Measurements from ENCODE around the gene CCDC149. TPM values are rescaled to one million over a fixed set of nuclear protein-coding genes. Genes with fewer than 3 reads are reported as not detected.

Gene CCDC149
- total RNA-seq, 4 donors from 2014 or later = 0.91 to 13.9 (median 5.7) TPM

DNA sequence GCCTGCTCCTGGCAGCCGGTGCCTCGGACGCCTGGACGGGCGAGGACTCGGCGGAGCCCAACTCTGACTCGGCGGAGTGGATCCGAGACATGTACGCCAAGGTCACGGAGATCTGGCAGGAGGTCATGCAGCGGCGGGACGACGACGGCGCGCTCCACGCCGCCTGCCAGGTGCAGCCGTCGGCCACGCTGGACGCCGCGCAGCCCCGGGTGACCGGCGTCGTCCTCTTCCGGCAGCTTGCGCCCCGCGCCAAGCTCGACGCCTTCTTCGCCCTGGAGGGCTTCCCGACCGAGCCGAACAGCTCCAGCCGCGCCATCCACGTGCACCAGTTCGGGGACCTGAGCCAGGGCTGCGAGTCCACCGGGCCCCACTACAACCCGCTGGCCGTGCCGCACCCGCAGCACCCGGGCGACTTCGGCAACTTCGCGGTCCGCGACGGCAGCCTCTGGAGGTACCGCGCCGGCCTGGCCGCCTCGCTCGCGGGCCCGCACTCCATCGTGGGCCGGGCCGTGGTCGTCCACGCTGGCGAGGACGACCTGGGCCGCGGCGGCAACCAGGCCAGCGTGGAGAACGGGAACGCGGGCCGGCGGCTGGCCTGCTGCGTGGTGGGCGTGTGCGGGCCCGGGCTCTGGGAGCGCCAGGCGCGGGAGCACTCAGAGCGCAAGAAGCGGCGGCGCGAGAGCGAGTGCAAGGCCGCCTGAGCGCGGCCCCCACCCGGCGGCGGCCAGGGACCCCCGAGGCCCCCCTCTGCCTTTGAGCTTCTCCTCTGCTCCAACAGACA is 113.1 kb downstream of the CCDC149 start:
- Histone ChIP-seq H3K4me1 (peaks cover 3 to 64% (median 9%) of the 10 kb centered on the region in 3 donors), H3K27me3 (peaks cover 0 to 34% (median 0%) of the 10 kb centered on the region in 4 donors), H3K27ac (peak overlapping the region in 3 of 4 donors; percentile 53 to 75 (median 64))

DNA sequence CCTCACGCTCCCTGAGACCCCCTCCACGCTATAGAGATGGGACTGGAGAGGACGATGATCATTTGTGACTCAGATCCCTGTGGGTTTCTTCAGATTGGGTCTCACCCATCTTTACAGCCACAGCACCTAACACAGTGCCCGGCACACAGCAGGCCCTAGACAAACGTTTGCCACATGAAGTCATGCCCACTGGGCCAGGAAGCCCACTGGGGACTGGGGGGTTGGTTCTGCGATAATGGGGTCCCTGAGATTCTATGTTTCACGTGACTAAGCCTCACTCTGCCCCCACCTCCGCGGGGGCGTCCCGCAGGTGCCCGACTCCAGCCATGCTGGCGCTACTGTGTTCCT is 113.7 kb downstream of the CCDC149 start:
- WGBS, 2 donors = 66 to 79% methylated on average over 3 to 7 of the region's 13 CpGs
- no peak overlapping the region for H3K27ac ChIP-seq
- no peak for TF ChIP-seq POLR2A (IDR thresholded peaks at IDR 0.05)
- DNase-seq = no peak
- H3K4me3 ChIP-seq = no peak overlapping the region
- H3K9me3 ChIP-seq = no peaks in the 10 kb centered on the region
- peaks cover 0 to 34% (median 0%) of the 10 kb centered on the region in 4 donors for H3K27me3 ChIP-seq
- no peaks in the 10 kb centered on the region for H3K36me3 ChIP-seq
- intact Hi-C loops (cut with DNase I) = no loop called here
- H3K4me1 ChIP-seq = peaks cover 3 to 64% (median 6%) of the 10 kb centered on the region in 3 donors

More for the DNA sequence above, 113.1 kb downstream of the CCDC149 start:
- intact Hi-C loops (cut with DNase I) = no loop called here
- 18 to 46% methylated on average over 16 to 26 of the region's 103 CpGs for WGBS, 2 donors
- no peak for DNase-seq
- Histone ChIP-seq H3K4me3 (peak overlapping the region; percentile 9 to 55 (median 32)), H3K9me3 (no peaks in the 10 kb centered on the region), H3K36me3 (no peaks in the 10 kb centered on the region)
- TF ChIP-seq, protein P1, sequence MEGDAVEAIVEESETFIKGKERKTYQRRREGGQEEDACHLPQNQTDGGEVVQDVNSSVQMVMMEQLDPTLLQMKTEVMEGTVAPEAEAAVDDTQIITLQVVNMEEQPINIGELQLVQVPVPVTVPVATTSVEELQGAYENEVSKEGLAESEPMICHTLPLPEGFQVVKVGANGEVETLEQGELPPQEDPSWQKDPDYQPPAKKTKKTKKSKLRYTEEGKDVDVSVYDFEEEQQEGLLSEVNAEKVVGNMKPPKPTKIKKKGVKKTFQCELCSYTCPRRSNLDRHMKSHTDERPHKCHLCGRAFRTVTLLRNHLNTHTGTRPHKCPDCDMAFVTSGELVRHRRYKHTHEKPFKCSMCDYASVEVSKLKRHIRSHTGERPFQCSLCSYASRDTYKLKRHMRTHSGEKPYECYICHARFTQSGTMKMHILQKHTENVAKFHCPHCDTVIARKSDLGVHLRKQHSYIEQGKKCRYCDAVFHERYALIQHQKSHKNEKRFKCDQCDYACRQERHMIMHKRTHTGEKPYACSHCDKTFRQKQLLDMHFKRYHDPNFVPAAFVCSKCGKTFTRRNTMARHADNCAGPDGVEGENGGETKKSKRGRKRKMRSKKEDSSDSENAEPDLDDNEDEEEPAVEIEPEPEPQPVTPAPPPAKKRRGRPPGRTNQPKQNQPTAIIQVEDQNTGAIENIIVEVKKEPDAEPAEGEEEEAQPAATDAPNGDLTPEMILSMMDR (IDR thresholded peaks at IDR 0.05) = no peak

DNA sequence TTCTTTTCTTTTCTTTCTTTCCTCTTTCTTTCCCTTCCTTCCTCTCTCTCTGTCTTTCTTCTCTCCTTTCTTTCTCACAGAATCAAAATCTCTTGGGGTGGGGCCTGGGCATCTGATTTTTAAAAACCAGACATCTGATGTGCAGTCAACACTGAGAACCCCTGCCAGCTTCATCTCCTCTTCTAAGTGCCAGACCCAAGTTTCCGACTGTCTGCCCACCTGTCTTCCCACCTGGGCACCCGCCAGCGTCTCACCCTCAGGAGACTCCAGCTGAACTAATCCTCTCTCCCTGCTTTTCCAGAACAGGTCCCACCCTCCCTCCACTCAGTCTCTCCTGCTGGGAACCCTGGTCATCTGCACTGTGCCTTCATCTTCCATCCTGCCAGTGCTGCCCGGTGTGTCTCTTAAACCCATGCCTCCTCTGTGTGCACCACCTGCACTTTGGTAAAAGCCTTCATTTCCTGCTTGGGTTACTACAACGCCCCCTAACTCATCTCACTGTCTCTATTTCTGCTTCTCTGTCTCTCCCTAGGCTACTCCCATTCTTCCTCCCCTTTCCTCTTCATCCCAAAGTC is 114.7 kb downstream of the CCDC149 start:
- peaks cover 0 to 34% (median 0%) of the 10 kb centered on the region in 4 donors for H3K27me3 ChIP-seq
- H3K9me3 ChIP-seq = no peaks in the 10 kb centered on the region
- H3K4me3 ChIP-seq = no peak overlapping the region
- no peaks in the 10 kb centered on the region for H3K36me3 ChIP-seq
- DNase-seq = no peak
- no peak overlapping the region for H3K27ac ChIP-seq
- peaks cover 3 to 69% (median 6%) of the 10 kb centered on the region in 3 donors for H3K4me1 ChIP-seq
- TF ChIP-seq, protein P1 (IDR thresholded peaks at IDR 0.05) = no peak
- no peak for TF ChIP-seq POLR2A (IDR thresholded peaks at IDR 0.05)
- intact Hi-C loops (cut with DNase I) = no loop called here
- WGBS, 2 donors = 64 to 70% methylated on average over 5 of the region's 5 CpGs

DNA sequence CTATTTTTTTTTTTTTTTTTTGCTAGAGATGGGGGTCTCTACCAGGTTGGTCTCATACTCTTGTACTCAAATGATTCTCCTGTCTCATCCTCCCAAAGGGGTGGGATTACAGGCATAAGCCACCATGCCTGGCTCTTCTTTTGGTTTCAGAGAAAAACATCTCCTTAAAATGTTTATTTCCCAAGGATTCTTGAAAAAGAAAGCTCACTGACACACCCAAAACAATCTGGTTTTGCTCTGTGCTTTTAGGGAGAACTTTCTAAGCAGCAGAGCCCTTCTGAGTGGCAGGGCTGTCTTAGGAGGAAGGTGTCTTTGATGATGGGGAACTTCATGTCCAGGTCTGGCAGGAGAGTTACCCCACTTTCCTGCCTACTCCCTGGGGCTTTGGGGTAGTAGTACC is 116.2 kb downstream of the CCDC149 start:
- TF ChIP-seq POLR2A (IDR thresholded peaks at IDR 0.05) = no peak
- TF ChIP-seq, protein P1 (IDR thresholded peaks at IDR 0.05) = no peak
- no peak for DNase-seq
- peak overlapping the region in 1 of 4 donors; percentile 32 for H3K4me3 ChIP-seq
- intact Hi-C loops (cut with DNase I) = no loop called here
- H3K4me1 ChIP-seq = peaks cover 3 to 65% (median 6%) of the 10 kb centered on the region in 3 donors
- H3K9me3 ChIP-seq = no peaks in the 10 kb centered on the region
- peak overlapping the region in 3 of 4 donors; percentile 57 to 89 (median 79) for H3K27ac ChIP-seq
- H3K27me3 ChIP-seq = peaks cover 0 to 34% (median 0%) of the 10 kb centered on the region in 4 donors
- H3K36me3 ChIP-seq = no peaks in the 10 kb centered on the region

DNA sequence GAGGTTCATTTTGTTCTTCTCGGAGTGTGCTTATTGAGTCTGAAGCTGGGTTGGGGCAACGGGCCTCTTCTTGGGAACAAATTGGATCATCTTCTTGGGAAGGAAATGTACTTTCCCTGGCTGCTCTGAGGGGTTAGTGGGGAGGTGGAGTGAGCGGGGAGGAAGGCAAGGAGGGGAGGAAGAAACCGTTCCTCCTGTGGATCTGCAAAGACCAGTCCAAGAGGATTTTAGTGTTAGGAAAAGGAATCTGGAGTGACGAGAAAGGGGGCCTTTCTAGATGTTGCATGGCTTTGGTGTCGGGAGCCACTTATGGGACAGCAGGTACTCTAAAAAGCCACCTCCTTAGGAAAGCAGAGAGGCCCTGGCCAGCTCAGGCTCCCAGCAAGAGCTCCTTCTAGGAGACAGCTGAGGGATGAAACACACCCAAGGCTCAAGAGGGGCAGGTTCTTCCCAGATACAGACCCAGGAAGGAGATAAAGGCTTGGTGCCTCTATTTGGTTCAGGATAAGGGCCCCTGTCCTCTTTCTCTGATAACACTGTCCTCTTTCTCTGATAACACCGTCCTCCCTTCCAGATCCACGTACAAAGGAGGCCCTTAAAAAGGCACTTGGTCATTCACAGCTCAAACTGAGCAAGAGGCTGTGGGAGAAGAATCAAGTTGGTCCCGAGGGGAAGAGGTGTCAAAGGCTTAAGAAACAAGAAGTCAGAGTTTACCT is 117.0 kb downstream of the CCDC149 start:
- peak overlapping the region; percentile 66 to 89 (median 83) for H3K27ac ChIP-seq
- peak in 1 of 4 donors; percentile 0 for TF ChIP-seq POLR2A (IDR thresholded peaks at IDR 0.05)
- TF ChIP-seq, protein P1 (IDR thresholded peaks at IDR 0.05) = no peak
- intact Hi-C loops (cut with DNase I) = no loop called here
- H3K9me3 ChIP-seq = no peaks in the 10 kb centered on the region
- WGBS, 2 donors = 52 to 54% methylated on average over 8 to 9 of the region's 9 CpGs
- no peak for DNase-seq
- peaks cover 3 to 57% (median 6%) of the 10 kb centered on the region in 3 donors for H3K4me1 ChIP-seq
- H3K4me3 ChIP-seq = peak overlapping the region; percentile 5 to 58 (median 34)
- peaks cover 0 to 26% (median 0%) of the 10 kb centered on the region in 4 donors for H3K27me3 ChIP-seq
- H3K36me3 ChIP-seq = no peaks in the 10 kb centered on the region
